HG03108 (cell line): ENCODE data around the gene CCR9.

Experiments
- ATAC-seq: cut with Tn5 transposase; IDR thresholded peaks from one replicate; pipeline ENCODE4 v1.9.1; 2021; ENCODE audit warnings: moderate library complexity; ENCODE audit not compliant: unreplicated experiment

Gene CCR9

GRCh38 chr3:45936261-45936660 lies 49.9 kb downstream of the CCR9 start:
- ATAC-seq: no peak

- ATAC-seq: no peak
Observed at GRCh38 chr3:45937206-45938042, 51.1 kb downstream of the CCR9 start.

- ATAC-seq: no peak
Observed at GRCh38 chr3:45938043-45938435, 51.7 kb downstream of the CCR9 start.

GRCh38 chr3:45938864-45939263 lies 52.5 kb downstream of the CCR9 start:
- peak; percentile 59 for ATAC-seq

- no peak for ATAC-seq
Observed at GRCh38 chr3:45939341-45939771, 53.0 kb downstream of the CCR9 start.

- no peak for ATAC-seq
Observed at GRCh38 chr3:45940004-45940780, 53.8 kb downstream of the CCR9 start.

GRCh38 chr3:45940781-45941365 lies 54.5 kb downstream of the CCR9 start:
- no peak for ATAC-seq

GRCh38 chr3:45942051-45942825 lies 55.9 kb downstream of the CCR9 start:
- ATAC-seq: no peak

- ATAC-seq: no peak
Observed at GRCh38 chr3:45943207-45943846, 57.0 kb downstream of the CCR9 start, which contains the start of gene CXCR6. CXCR6 (plus strand) TSS chr3:45943464; CDS start chr3:45946482, 3,018 bp downstream.

- ATAC-seq: no peak
Observed at GRCh38 chr3:45944830-45945620, 58.7 kb downstream of the CCR9 start.

- no peak for ATAC-seq
Observed at GRCh38 chr3:45946307-45946706, 60.0 kb downstream of the CCR9 start.

GRCh38 chr3:45946875-45947274 lies 60.5 kb downstream of the CCR9 start:
- ATAC-seq: no peak

GRCh38 chr3:45947361-45947760 lies 61.0 kb downstream of the CCR9 start:
- no peak for ATAC-seq

GRCh38 chr3:45948311-45948781 lies 62.0 kb downstream of the CCR9 start:
- no peak for ATAC-seq

GRCh38 chr3:45948881-45949280 lies 62.5 kb downstream of the CCR9 start:
- no peak for ATAC-seq

GRCh38 chr3:45949432-45949831 lies 63.1 kb downstream of the CCR9 start:
- no peak for ATAC-seq

- no peak for ATAC-seq
Observed at GRCh38 chr3:45950131-45950530, 63.8 kb downstream of the CCR9 start.

- ATAC-seq: no peak
Observed at GRCh38 chr3:45950686-45951600, 64.6 kb downstream of the CCR9 start.
